GM15510 (cell line): ENCODE results near the gene ZNF793.
A peak's percentile ranks its signal among the peaks of the same experiment; 100 is the strongest.

Source experiments
- POLR2A ChIP-seq: IDR thresholded peaks from 3 replicates; pipeline ENCODE4 v1.6.1; 2011; ENCODE audit warnings: borderline replicate concordance; ENCODE audit not compliant: insufficient read length; ENCODE audit errors: extremely low read depth

ZNF793 gene

DNA sequence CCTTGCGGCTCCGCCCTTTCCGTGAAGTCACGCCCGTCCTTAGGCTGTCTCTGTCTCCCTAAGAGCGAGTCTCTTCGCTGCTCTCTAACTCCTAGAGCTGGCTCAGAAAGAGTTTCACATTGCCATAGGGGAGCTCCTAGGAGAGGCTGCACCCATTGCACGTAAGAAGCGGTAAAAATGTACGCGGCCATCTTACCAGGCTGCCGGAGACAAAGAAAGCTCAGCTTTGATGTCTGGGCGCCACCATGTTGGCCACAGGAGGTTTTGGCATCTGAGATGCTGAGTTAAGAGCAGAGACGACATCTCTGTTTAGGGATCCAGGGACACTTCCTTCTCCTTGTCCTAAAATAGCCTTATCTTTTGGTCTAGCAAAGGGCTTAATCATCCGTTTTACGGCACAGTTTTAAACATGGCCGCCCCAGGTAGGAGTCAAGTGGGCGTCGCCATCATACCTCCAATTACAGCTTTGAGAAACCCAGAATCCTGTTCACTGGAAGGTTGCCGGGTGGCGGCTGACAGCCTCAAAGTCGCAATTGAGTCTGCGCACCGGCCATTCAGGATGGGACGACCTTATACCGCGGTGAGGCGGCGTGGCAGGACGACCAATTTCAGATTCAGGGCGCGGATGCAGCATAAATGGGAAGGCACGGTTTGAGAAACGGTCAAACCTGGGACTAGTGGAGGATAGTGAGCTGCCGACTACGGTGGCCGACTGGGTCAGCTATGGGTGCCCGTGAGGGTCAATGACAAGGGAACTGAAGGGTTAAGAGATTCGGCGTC lies at the start of gene ZNF793:
Gene ZNF793, plus strand, starts transcription at position 553 of the 780 bp plus-strand sequence. CDS start 16,501 bp downstream, outside the sequence.
- TF ChIP-seq POLR2A = peak; percentile 31

DNA sequence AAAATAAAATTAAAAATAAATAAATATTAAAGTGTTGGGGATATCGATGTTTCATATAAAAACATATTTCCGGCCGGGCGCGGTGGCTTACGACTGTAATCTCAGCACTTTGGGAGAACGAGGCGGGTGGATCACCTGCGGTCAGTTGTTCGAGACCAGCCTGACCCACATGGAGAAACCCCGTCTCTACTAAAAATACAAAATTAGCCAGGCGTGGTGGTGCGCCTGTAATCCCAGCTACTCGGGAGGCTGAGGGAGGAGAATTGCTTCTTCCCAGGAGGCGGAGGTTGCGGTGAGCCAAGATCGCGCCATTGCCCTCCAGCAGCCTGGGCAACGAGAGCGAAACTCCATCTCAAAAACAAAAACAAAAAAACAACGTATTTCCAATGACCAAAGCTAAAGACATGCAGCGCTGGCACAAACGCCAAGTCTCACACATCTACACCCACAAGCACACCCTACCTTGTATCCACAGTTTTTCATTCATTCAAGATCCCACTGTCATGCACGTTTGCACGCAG lies 40.4 kb upstream of the ZNF793 start:
- no peak for TF ChIP-seq POLR2A

DNA sequence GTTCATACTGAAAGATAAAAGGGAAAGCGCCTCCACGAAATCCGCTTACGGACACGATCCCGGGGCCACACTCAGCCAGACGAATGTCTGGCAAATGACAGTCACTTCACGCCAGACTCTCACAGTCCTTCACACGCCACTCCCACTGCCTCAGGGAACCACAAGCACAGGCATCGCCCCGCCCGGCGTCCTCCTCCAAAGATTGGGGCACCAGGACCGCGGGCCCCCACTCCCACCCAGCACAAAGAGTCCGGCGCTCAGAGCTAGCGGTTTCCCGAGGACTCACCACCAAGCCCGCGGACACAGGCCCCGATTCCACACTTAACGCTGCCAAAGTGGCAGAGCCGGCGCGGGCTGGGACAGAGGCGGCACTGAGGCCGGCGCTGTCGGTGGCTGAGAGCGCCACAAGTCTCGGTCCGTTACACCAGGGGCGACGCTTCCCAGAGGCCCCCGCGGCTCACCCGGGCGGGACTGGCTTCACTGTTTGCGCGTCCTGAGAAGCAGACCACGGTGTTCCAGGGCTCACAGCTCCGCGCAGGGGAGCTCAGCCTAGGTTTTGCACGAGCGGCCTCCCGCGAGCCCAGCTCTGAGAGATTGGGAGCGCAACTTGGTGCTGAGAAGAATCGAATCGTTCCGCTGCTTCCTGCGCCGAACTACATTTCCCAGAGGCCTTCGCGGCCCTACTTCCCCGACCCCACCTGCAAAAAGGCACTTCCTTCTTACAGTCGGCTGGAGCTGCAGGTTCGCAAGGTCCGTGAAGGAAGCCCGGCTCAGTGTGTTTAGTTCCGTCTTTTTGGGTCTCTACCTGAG lies 39.7 kb upstream of the ZNF793 start, which contains the start of gene ZNF569:
Gene ZNF569, minus strand, starts transcription at position 647 of the 810 bp plus-strand sequence. CDS start 22,523 bp downstream, outside the sequence.
- TF ChIP-seq POLR2A = peak; percentile 79

DNA sequence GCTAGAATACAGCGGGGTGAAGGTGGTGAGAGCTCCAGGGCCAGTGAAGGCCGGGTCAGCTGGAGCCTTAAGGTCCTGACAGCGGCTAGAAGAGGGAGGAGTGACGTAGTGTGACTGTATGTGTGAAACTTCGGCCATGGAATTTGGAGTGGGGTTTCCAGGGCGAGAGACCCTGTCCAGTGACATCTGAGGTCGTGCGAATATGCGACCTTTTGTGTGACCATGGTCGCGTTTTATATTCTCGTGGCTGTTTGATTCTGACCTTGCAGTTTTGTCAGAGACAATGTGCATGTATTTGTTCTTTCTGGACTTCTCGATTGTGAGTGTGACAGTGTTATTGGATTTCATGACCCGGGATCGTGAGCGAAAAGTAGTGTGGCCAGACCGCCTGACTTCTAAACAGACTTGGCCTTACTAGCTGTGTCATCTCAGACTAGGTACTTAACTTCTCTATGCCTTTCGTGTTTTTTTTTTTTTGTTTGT lies 39.1 kb upstream of the ZNF793 start:
- TF ChIP-seq POLR2A = no peak

DNA sequence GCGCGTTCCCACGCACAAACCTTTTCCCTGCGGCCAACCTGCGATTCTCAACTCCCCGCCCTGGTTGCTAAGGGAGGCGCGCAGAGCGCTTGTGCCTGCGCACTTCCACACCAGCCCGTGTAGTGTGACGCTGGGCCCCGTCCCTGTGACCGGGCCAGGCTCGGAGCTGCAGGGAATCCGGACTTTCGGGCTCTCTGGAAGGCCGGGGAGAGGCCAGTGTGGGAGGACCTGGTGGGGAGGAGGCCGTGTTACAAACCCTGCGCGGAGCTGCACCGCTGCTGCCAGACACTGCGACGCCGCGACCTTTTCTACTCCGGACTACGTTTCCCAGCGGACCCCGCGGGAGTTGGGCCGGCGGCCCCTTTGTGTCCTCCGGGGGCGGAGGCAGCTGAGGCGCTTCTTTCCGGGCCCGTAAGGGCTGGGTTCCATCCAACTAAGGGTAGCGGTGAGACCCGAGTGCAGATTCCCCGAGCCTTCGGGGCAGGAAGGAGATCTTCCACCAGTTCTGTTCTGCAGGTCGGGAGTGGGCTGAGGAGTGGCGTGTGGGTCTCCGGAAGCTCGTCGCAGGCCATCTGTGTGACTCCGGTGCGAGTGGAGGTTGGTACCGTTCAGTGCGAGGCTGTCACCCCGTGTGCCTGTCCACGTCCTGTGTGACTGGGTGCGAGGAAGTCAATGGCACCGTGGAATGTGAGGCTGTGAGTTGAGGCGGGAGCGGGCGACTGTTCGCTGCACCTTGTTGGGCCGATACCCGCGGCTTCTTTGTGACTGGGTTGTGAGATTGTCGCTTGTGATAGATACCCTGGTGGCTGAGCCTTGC lies 37.6 kb upstream of the ZNF793 start, which contains the start of gene ZNF570:
Gene ZNF570, plus strand, starts transcription at position 396 of the 817 bp plus-strand sequence. CDS start 999 bp downstream, outside the sequence.
- peak; percentile 64 for TF ChIP-seq POLR2A

DNA sequence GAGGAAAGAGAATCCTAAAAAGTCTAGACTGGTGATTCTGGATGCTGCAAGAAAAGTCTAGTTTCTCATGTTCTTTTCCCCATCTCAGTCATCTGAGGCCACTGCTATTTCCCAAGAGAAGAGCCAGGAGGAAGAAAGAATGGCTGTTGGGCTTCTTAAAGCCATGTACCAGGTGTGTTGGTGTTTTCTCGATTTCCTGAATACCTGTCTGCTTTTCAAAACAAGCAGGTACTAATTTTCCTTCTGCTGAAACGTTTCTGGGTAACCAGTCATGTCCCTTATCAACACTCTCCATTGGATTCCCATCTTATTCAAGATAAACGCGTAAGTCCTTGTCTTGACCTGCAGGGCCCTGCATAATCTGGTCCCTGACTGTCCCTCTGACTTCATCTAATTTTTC lies 36.5 kb upstream of the ZNF793 start:
- no peak for TF ChIP-seq POLR2A

DNA sequence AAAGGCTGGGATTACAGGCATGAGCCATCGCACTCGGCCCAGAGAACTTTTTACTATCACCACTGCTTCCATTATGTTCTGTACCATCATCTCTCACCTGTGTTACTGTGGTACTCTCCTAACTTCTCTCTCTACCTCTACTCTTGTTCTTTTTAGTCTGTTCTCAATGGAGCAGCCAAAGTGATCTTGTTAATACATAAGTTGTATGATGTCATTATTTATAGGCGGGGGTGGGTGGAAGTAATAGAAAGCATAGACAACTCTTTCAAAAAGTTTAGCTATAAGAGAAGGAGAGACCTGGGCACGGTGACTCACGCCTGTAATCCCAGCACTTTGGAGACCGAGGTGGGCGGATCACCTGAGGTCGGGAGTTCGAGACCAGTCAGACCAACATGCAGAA lies 34.6 kb upstream of the ZNF793 start:
- TF ChIP-seq POLR2A = no peak

DNA sequence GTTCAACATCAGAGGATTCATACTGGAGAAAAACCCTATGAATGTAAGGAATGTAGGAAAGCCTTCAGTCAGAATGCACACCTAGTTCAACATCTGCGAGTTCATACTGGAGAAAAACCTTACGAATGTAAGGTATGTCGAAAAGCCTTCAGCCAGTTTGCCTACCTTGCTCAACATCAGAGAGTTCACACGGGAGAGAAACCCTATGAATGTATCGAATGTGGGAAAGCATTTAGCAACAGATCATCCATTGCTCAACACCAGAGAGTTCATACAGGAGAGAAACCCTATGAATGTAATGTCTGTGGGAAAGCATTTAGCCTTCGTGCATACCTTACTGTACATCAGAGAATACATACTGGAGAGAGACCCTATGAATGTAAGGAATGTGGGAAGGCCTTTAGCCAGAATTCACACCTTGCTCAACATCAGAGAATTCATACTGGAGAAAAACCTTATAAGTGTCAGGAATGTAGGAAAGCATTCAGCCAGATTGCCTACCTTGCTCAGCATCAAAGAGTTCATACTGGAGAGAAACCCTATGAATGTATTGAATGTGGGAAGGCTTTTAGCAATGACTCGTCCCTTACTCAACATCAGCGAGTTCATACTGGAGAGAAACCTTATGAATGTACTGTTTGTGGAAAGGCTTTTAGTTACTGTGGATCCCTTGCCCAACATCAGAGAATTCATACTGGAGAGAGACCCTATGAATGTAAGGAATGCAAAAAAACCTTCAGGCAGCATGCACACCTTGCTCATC lies 22.2 kb upstream of the ZNF793 start:
- TF ChIP-seq POLR2A = no peak

DNA sequence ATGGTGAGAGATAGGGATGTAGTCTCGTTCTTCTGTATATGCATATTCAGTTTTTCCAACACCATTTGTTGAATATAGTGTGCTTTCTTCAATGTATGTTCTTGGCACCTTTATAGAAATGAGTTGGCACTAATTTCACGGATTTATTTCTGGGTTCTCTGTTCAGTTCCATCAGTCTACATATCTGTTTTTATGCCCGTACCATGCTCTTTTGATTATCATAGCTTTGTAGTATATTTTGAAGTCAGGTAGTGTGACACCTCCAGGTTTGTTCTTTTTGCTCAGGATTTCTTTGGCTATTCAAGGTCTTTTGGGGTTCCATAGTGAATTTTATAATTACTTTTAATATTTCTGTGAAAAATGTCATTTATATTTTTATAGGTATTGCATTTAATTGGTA lies 14.5 kb upstream of the ZNF793 start:
- TF ChIP-seq POLR2A = no peak

DNA sequence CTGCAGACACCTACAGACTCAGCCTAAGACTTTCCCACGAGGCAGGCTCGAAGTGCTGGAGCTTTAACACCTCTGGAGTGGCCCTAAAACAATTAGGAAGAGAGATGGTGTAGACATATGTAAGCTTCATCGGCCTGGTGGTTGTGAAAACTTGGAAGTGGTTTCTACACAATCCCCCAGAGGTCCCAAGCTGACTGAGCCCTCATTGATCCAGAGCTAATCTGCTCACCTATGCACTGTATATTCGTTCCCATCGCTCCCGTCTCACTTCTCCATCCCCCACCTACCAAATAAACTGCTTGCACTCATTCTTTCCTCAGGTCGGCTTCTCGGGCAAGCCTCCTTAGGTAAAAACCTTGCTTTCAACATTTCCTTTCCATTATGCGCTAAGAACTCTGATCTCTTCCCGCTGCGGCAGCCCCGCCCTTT lies 767 bp upstream of the ZNF793 start:
- no peak for TF ChIP-seq POLR2A

DNA sequence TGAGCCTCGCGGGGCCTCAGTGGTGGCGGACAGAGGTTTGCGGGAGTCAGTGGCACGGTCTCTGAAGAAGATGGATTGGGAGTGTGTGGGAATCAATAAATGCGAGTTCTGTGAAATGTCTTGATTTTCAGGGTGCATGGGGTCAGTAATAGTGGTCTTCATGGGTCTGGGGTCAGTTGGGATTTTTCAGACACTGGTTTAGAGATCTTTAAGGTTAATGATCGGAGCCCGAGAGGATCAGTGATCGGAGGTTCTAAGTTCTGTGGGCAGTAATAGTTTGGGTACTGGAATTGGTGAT lies 377 bp downstream of the ZNF793 start:
- peak; percentile 24 for TF ChIP-seq POLR2A

DNA sequence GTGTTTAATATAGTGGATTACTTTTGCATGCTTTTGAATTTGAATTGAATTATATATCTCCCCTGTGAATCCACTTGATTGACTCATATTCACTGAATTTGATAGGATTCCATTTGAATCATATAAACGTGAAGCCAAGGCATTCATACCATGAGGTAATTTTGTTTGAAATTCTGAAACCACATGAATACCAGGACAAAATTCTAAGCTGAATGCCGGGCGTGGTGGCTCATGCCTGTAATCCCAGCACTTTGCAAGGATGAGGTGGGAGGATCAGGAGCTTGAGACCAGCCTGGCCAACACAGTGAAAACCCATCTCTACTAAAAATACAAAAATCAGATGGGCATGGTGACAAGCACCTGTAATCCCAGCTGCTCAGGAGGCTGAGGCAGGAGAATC lies 4.4 kb downstream of the ZNF793 start:
- TF ChIP-seq POLR2A = no peak

DNA sequence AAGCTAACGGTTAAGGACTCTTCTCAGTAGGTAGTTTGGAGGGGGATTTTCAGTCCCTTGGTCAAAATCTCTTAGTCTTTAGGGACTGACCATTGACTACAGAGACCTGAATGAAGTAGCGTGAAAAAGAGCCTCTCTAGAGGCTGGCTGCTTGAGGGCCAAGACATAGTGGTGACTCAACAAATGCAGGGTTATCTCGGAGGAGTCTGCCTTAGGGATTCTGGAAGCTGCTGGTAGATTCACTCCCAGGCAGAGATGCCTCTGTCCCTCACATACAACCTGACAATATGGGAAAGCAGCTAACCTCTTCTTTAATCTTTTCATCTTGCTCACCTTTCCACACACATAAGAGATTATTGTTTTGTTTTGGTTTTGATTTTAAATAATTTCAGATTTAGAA lies 5.1 kb downstream of the ZNF793 start:
- no peak for TF ChIP-seq POLR2A

DNA sequence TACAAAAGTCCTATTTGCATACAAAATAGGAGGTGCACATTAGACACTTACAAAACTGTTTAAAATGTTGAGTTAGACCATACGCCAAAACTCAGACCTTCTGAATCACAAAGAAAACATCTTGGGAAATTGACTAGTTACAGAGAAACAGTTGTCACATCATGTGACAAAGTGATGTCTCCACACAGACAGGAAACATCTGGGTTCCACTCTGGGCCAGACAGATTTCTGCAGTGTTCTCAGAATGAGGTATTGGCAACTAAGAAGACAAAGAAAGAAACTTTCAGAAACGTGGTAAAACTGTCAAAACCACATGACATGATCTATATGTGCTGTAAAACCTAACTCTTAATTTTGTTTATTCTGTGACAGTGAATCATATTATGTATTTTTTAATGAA lies 6.7 kb downstream of the ZNF793 start:
- TF ChIP-seq POLR2A = no peak
